Parathyroid adenoma (tissue), 2 donors: ENCODE measurements around the gene FAM219A.

Experiments
- H2AFZ ChIP-seq: fragments of 300-600 bp; sonication (generic); one replicate; pipeline ENCODE4 v1.7.0; 2017; ENCODE audit warnings: antibody characterized with exemption, mild to moderate bottlenecking
- H3K27ac ChIP-seq: fragments of 300-600 bp; sonication (generic); one replicate; pipeline ENCODE4 v1.7.0; 2017
- H3K27me3 ChIP-seq: fragments of 300-600 bp; sonication (generic); one replicate; pipeline ENCODE4 v1.7.0; 2017; ENCODE audit warnings: low read length; ENCODE audit not compliant: control insufficient read depth, insufficient read depth
- H3K36me3 ChIP-seq: fragments of 300-600 bp; sonication (generic); one replicate; pipeline ENCODE4 v1.7.0; 2017; ENCODE audit warnings: low read length; ENCODE audit not compliant: control insufficient read depth, insufficient read depth
- H3K4me1 ChIP-seq: fragments of 300-600 bp; sonication (generic); one replicate; pipeline ENCODE4 v1.7.0; 2017; ENCODE audit warnings: control low read depth
- H3K4me2 ChIP-seq: fragments of 300-600 bp; sonication (generic); one replicate; pipeline ENCODE4 v1.7.0; 2017; ENCODE audit warnings: low read length
- H3K4me3 ChIP-seq: fragments of 300-600 bp; sonication (generic); one replicate; pipeline ENCODE4 v1.7.0; 2017; ENCODE audit warnings: low read depth, low read length
- H3K79me2 ChIP-seq: fragments of 300-600 bp; sonication (generic); one replicate; pipeline ENCODE4 v1.7.0; 2017; ENCODE audit warnings: control low read depth
- H3K9ac ChIP-seq: fragments of 300-600 bp; sonication (generic); one replicate; pipeline ENCODE4 v1.7.0; 2017; ENCODE audit warnings: mild to moderate bottlenecking
- H3K9me3 ChIP-seq: fragments of 300-600 bp; sonication (generic); one replicate; pipeline ENCODE4 v1.7.0; 2017; ENCODE audit warnings: low read length; ENCODE audit not compliant: control insufficient read depth
- CTCF ChIP-seq: fragments of 300-600 bp; sonication (generic); IDR thresholded peaks from one replicate; pipeline ENCODE4 v1.7.0; 2017; ENCODE audit warnings: antibody characterized with exemption, mild to moderate bottlenecking
- donor health status: primary hyperparathyroidism.

The FAM219A gene

GRCh38 chr9:34412336-34412735 is 46.0 kb downstream of the FAM219A start:
- H3K79me2 ChIP-seq = no peaks in the 10 kb centered on the region
- H2AFZ ChIP-seq = no peak overlapping the region
- no peaks in the 10 kb centered on the region for H3K9me3 ChIP-seq
- no peaks in the 10 kb centered on the region for H3K36me3 ChIP-seq
- H3K4me2 ChIP-seq = no peak overlapping the region
- H3K27ac ChIP-seq = no peak overlapping the region
- H3K9ac ChIP-seq = no peak overlapping the region
- no peak overlapping the region for H3K4me3 ChIP-seq
- no peaks in the 10 kb centered on the region for H3K27me3 ChIP-seq
- no peaks in the 10 kb centered on the region for H3K4me1 ChIP-seq
- no peak for TF ChIP-seq CTCF

GRCh38 chr9:34409154-34409553 is 49.2 kb downstream of the FAM219A start:
- TF ChIP-seq CTCF = no peak
- Histone ChIP-seq H3K36me3 (no peaks in the 10 kb centered on the region), H3K4me1 (no peaks in the 10 kb centered on the region), H3K9ac (no peak overlapping the region), H3K9me3 (no peaks in the 10 kb centered on the region), H3K27ac (no peak overlapping the region), H2AFZ (no peak overlapping the region), H3K4me3 (no peak overlapping the region), H3K4me2 (no peak overlapping the region), H3K27me3 (no peaks in the 10 kb centered on the region), H3K79me2 (no peaks in the 10 kb centered on the region)

- H3K4me1 ChIP-seq = no peaks in the 10 kb centered on the region
- H3K36me3 ChIP-seq = no peaks in the 10 kb centered on the region
- TF ChIP-seq CTCF = no peak
These were observed 50.2 kb downstream of the FAM219A start for GRCh38 chr9:34408173-34408572.

GRCh38 chr9:34406219-34406618 is 52.2 kb downstream of the FAM219A start:
- H2AFZ ChIP-seq = no peak overlapping the region
- no peaks in the 10 kb centered on the region for H3K36me3 ChIP-seq
- no peaks in the 10 kb centered on the region for H3K27me3 ChIP-seq
- H3K27ac ChIP-seq = no peak overlapping the region
- H3K79me2 ChIP-seq = no peaks in the 10 kb centered on the region
- no peak overlapping the region for H3K4me2 ChIP-seq
- no peaks in the 10 kb centered on the region for H3K4me1 ChIP-seq
- H3K9ac ChIP-seq = no peak overlapping the region
- no peak overlapping the region for H3K4me3 ChIP-seq
- H3K9me3 ChIP-seq = no peaks in the 10 kb centered on the region
- TF ChIP-seq CTCF = no peak

More at GRCh38 chr9:34408173-34408572, 50.2 kb downstream of the FAM219A start:
- H3K9ac ChIP-seq = no peak overlapping the region
- no peak overlapping the region for H3K27ac ChIP-seq
- no peaks in the 10 kb centered on the region for H3K27me3 ChIP-seq
- H2AFZ ChIP-seq = no peak overlapping the region
- no peak overlapping the region for H3K4me3 ChIP-seq
- no peaks in the 10 kb centered on the region for H3K79me2 ChIP-seq
- no peaks in the 10 kb centered on the region for H3K9me3 ChIP-seq
- H3K4me2 ChIP-seq = no peak overlapping the region

GRCh38 chr9:34405719-34406118 is 52.7 kb downstream of the FAM219A start:
- H3K79me2 ChIP-seq = no peaks in the 10 kb centered on the region
- no peaks in the 10 kb centered on the region for H3K9me3 ChIP-seq
- no peak overlapping the region for H2AFZ ChIP-seq
- no peak overlapping the region for H3K4me3 ChIP-seq
- no peaks in the 10 kb centered on the region for H3K27me3 ChIP-seq
- H3K4me1 ChIP-seq = no peaks in the 10 kb centered on the region
- no peak for TF ChIP-seq CTCF
- no peak overlapping the region for H3K4me2 ChIP-seq
- H3K9ac ChIP-seq = no peak overlapping the region
- no peaks in the 10 kb centered on the region for H3K36me3 ChIP-seq
- H3K27ac ChIP-seq = no peak overlapping the region
